Neuronal stem cell (in vitro differentiated cells): ENCODE results near the gene WDR83.

Experiments
- DNase-seq: peaks from one replicate; pipeline ENCODE4 v3.0.0-alpha.2; 2013; ENCODE audit warnings: low spot score
- H2AFZ ChIP-seq: one replicate; pipeline ENCODE4 v1.6.1; 2013; ENCODE audit warnings: mild to moderate bottlenecking, low read length, inconsistent platforms
- H2AK5ac ChIP-seq: 2 replicates; pipeline ENCODE4 v1.6.1; 2013; ENCODE audit warnings: low read depth, mild to moderate bottlenecking, inconsistent platforms, low read length, moderate library complexity, mixed read lengths
- H2BK120ac ChIP-seq: 2 replicates; pipeline ENCODE4 v1.6.1; 2013; ENCODE audit warnings: low read depth, mild to moderate bottlenecking, inconsistent platforms, low read length, moderate library complexity, mixed read lengths
- H2BK12ac ChIP-seq: one replicate; pipeline ENCODE4 v1.6.1; 2013; ENCODE audit warnings: low read length, inconsistent platforms
- H2BK15ac ChIP-seq: 2 replicates; pipeline ENCODE4 v1.6.1; 2013; ENCODE audit warnings: mild to moderate bottlenecking, low read length, inconsistent platforms, mixed read lengths
- H2BK5ac ChIP-seq: one replicate; pipeline ENCODE4 v1.6.1; 2013; ENCODE audit warnings: inconsistent platforms, mild to moderate bottlenecking, low read length, moderate library complexity
- H3K14ac ChIP-seq: one replicate; pipeline ENCODE4 v1.6.1; 2013; ENCODE audit warnings: low read length, inconsistent platforms
- H3K18ac ChIP-seq: 2 replicates; pipeline ENCODE4 v1.6.1; 2013; ENCODE audit warnings: low read length, inconsistent platforms
- H3K23ac ChIP-seq: 2 replicates; pipeline ENCODE4 v1.6.1; 2013; ENCODE audit warnings: low read depth, mild to moderate bottlenecking, mixed read lengths, low read length, inconsistent platforms; ENCODE audit not compliant: poor library complexity
- H3K27ac ChIP-seq: replicated peaks from 3 replicates; pipeline ENCODE4 v1.5.1; 2013; ENCODE audit warnings: low read length, inconsistent platforms
- H3K27me3 ChIP-seq, 3 experiments: 2 replicates each; pipeline ENCODE4 v1.6.1; 2013; ENCODE audit warnings: low read length in 3 of 3, mild to moderate bottlenecking in 2 of 3, inconsistent platforms in 1 of 3, low read depth in 1 of 3, mixed read lengths in 1 of 3, moderate library complexity in 1 of 3; ENCODE audit not compliant: control insufficient read depth in 3 of 3, insufficient read depth in 3 of 3
- H3K36me3 ChIP-seq, 2 donors: replicated peaks in 1 of 2; 2 replicates each; pipeline ENCODE4 v1.6.1; 2013; ENCODE audit warnings: low read length in 2 of 2; ENCODE audit not compliant: control insufficient read depth in 2 of 2, insufficient read depth in 2 of 2
- H3K4ac ChIP-seq: 2 replicates; pipeline ENCODE4 v1.6.1; 2013; ENCODE audit warnings: inconsistent platforms, mild to moderate bottlenecking, low read length, moderate library complexity
- H3K4me1 ChIP-seq, 2 donors: 1 replicate in 1 of 2; 2 replicates in 1 of 2; pipeline ENCODE4 v1.6.1; 2013; ENCODE audit warnings: low read length in 2 of 2, low read depth in 1 of 2; ENCODE audit not compliant: control insufficient read depth in 2 of 2, insufficient read depth in 1 of 2
- H3K4me2 ChIP-seq: one replicate; pipeline ENCODE4 v1.6.1; 2013; ENCODE audit warnings: mild to moderate bottlenecking, low read length, inconsistent platforms; ENCODE audit not compliant: insufficient read depth, poor library complexity, severe bottlenecking
- H3K4me3 ChIP-seq, 2 donors: 2 replicates each; pipeline ENCODE4 v1.5.1; 2013; ENCODE audit warnings: low read length in 2 of 2, mild to moderate bottlenecking in 2 of 2, inconsistent platforms in 1 of 2, moderate library complexity in 1 of 2
- H3K79me1 ChIP-seq: one replicate; pipeline ENCODE4 v1.6.1; 2013; ENCODE audit warnings: low read depth, mild to moderate bottlenecking, inconsistent platforms, low read length, moderate library complexity
- H3K9ac ChIP-seq: one replicate; pipeline ENCODE4 v1.6.1; 2013; ENCODE audit warnings: mild to moderate bottlenecking, low read depth, low read length, inconsistent platforms; ENCODE audit not compliant: poor library complexity
- H3K9me3 ChIP-seq, 2 donors: replicated peaks in 1 of 2; 2 replicates each; pipeline versions ENCODE3 to v1.6.1; 2013; ENCODE audit warnings: low read length in 2 of 2, mild to moderate bottlenecking in 2 of 2, inconsistent platforms in 1 of 2, low read depth in 1 of 2, mixed read lengths in 1 of 2, moderate library complexity in 1 of 2; ENCODE audit not compliant: control insufficient read depth in 2 of 2, insufficient read depth in 1 of 2
- H4K8ac ChIP-seq: one replicate; pipeline ENCODE4 v1.6.1; 2013; ENCODE audit warnings: low read depth, mild to moderate bottlenecking, inconsistent platforms, low read length, moderate library complexity
- H4K91ac ChIP-seq: one replicate; pipeline ENCODE4 v1.6.1; 2013; ENCODE audit warnings: low read length, low read depth, mild to moderate bottlenecking, inconsistent platforms; ENCODE audit not compliant: poor library complexity
- WGBS, 2 donors: extraction: QIAGEN DNeasy Blood & Tissue Kit; methylation state at CpG; one replicate each; pipeline ENCODE4 v1.1.7; 2013; ENCODE audit warnings: missing lambda C conversion rate in 2 of 2, mixed read lengths in 1 of 2; ENCODE audit not compliant: insufficient read length in 2 of 2, insufficient replicate concordance in 1 of 2; ENCODE audit errors: extremely low coverage in 2 of 2; 5-methylcytosine and 5-hydroxymethylcytosine counted together

WDR83 gene

GRCh38 chr19:12681074-12681987 is 14.7 kb downstream of the WDR83 start, which contains the start of gene DHPS:
Gene DHPS, minus strand, starts transcription at chr19:12681880. Its CDS starts 114 bp downstream, at chr19:12681766.
- Histone ChIP-seq H2AK5ac (peak within 1 kb of the TSS; percentile 86), H2AFZ (peak within 1 kb of the TSS; percentile 95), H3K4me3 (peak within 1 kb of the TSS; percentile 84 to 93), H2BK5ac (peak within 1 kb of the TSS; percentile 99), H2BK15ac (peak within 1 kb of the TSS; percentile 97), H2BK120ac (no peak within 1 kb of the TSS), H3K9ac (peak within 1 kb of the TSS; percentile 95), H3K36me3 (peaks cover 27 to 39% of the 10 kb centered on the region in 2 donors), H3K14ac (peak within 1 kb of the TSS; percentile 99), H3K4me2 (peak within 1 kb of the TSS; percentile 52), H4K8ac (no peak within 1 kb of the TSS), H3K18ac (peak within 1 kb of the TSS; percentile 99), H3K9me3 (no peaks in the 10 kb centered on the region), H3K27ac (peak within 1 kb of the TSS; percentile 100), H3K23ac (peak within 1 kb of the TSS; percentile 87), H3K4ac (peak within 1 kb of the TSS; percentile 100), H3K79me1 (peaks cover 7% of the 10 kb centered on the region), H3K27me3 (no peaks in the 10 kb centered on the region), H3K4me1 (peaks cover 0 to 2% of the 10 kb centered on the region in 2 donors), H4K91ac (no peak within 1 kb of the TSS), H2BK12ac (no peak within 1 kb of the TSS)
- WGBS, 2 donors: no CpG with 5 or more reads among the region's 68 CpGs
- DNase-seq: peak; percentile 95

GRCh38 chr19:12685831-12686230 is 19.2 kb downstream of the WDR83 start:
- Histone ChIP-seq H2BK15ac (no peak overlapping the region), H3K18ac (no peak overlapping the region)
- no CpG with 5 or more reads among the region's 3 CpGs for WGBS, 2 donors

GRCh38 chr19:12687496-12688196 is 21.0 kb downstream of the WDR83 start, which contains the start of gene GNG14:
Gene GNG14, plus strand, starts transcription at chr19:12687998. Its CDS starts 51 bp downstream, at chr19:12688049.
- H3K27me3 ChIP-seq: no peaks in the 10 kb centered on the region
- H4K8ac ChIP-seq: peak within 1 kb of the TSS; percentile 82
- DNase-seq: no peak
- no peaks in the 10 kb centered on the region for H3K4me1 ChIP-seq
- H3K4ac ChIP-seq: peak within 1 kb of the TSS; percentile 84
- no peak within 1 kb of the TSS for H2BK120ac ChIP-seq
- H3K9ac ChIP-seq: peak within 1 kb of the TSS; percentile 50
- peak within 1 kb of the TSS; percentile 63 for H2AK5ac ChIP-seq
- H2BK12ac ChIP-seq: peak within 1 kb of the TSS; percentile 58
- no peaks in the 10 kb centered on the region for H3K9me3 ChIP-seq
- no CpG with 5 or more reads among the region's 9 CpGs for WGBS, 2 donors
- no peak within 1 kb of the TSS for H3K4me2 ChIP-seq
- peaks cover 2% of the 10 kb centered on the region for H3K79me1 ChIP-seq
- H3K4me3 ChIP-seq: no peak within 1 kb of the TSS
- peaks cover 0 to 4% of the 10 kb centered on the region in 2 donors for H3K36me3 ChIP-seq
- no peak within 1 kb of the TSS for H3K27ac ChIP-seq
- no peak within 1 kb of the TSS for H4K91ac ChIP-seq
- H3K23ac ChIP-seq: peak within 1 kb of the TSS; percentile 12
- H2AFZ ChIP-seq: no peak within 1 kb of the TSS
- H2BK15ac ChIP-seq: no peak within 1 kb of the TSS
- H3K14ac ChIP-seq: no peak within 1 kb of the TSS
- H3K18ac ChIP-seq: no peak within 1 kb of the TSS
- peak within 1 kb of the TSS; percentile 13 for H2BK5ac ChIP-seq

More at GRCh38 chr19:12685831-12686230, 19.2 kb downstream of the WDR83 start:
- Histone ChIP-seq H3K4me1 (no peaks in the 10 kb centered on the region), H2AFZ (no peak overlapping the region), H4K91ac (no peak overlapping the region), H3K23ac (no peak overlapping the region), H3K27ac (no peak overlapping the region), H2AK5ac (no peak overlapping the region), H3K27me3 (no peaks in the 10 kb centered on the region), H4K8ac (no peak overlapping the region), H3K14ac (no peak overlapping the region), H2BK5ac (no peak overlapping the region), H2BK12ac (no peak overlapping the region), H3K4me3 (no peak overlapping the region), H3K4me2 (no peak overlapping the region), H3K79me1 (peaks cover 2% of the 10 kb centered on the region), H3K9ac (no peak overlapping the region), H2BK120ac (no peak overlapping the region), H3K36me3 (peaks cover 0 to 4% of the 10 kb centered on the region in 2 donors), H3K9me3 (no peaks in the 10 kb centered on the region), H3K4ac (no peak overlapping the region)
- no peak for DNase-seq
